Naive thymus-derived CD4-positive, alpha-beta T cell (primary cell): Measurements from ENCODE around the gene TAS2R50. TPM values are rescaled to one million over a fixed set of nuclear protein-coding genes. Genes with fewer than 3 reads are reported as not detected.
A peak's percentile ranks its signal among the peaks of the same experiment; 100 is the strongest.

ENCODE experiments used
- ATAC-seq: fragments of 150-1000 bp; cut with Tn5 transposase; 2 replicates; pipeline ENCODE4 v1.10.0; 2021; ENCODE audit warnings: mild to moderate bottlenecking, moderate library complexity
- CTCF ChIA-PET: fragments of 350-600 bp; sonication (Branson Sonifier 250); formaldehyde crosslinking; loops from one replicate; lab custom pipeline; 2021; ENCODE audit warnings: antibody characterized with exemption; lab: Charles Lee
- POLR2A ChIA-PET: fragments of 350-600 bp; sonication (Branson Sonifier 250); formaldehyde crosslinking; loops from one replicate; lab custom pipeline; 2021; ENCODE audit warnings: antibody characterized with exemption, inconsistent platforms; lab: Charles Lee
- DNase-seq, 9 donors: peaks; one replicate each; pipeline versions ENCODE4 v3.0.0 to v3.0.0-alpha.2; 2020 to 2022; ENCODE audit warnings: mixed read lengths in 1 of 9
- H3K27ac ChIP-seq: one replicate; pipeline ENCODE4 v1.7.0; 2013; ENCODE audit warnings: mild to moderate bottlenecking, low read depth, low read length, moderate library complexity
- H3K27me3 ChIP-seq, 2 donors: one replicate each; pipeline ENCODE4 v1.7.0; 2013; ENCODE audit warnings: low read length in 2 of 2, mild to moderate bottlenecking in 2 of 2, moderate library complexity in 2 of 2; ENCODE audit not compliant: control insufficient read depth in 2 of 2, insufficient read depth in 2 of 2
- H3K36me3 ChIP-seq, 3 experiments: 1 replicate in 2 of 3; 2 replicates in 1 of 3; pipeline ENCODE4 v1.7.0; 2013; ENCODE audit warnings: low read length in 3 of 3, mild to moderate bottlenecking in 3 of 3, moderate library complexity in 1 of 3; ENCODE audit not compliant: insufficient read depth in 3 of 3, control insufficient read depth in 2 of 3
- H3K4me1 ChIP-seq, 2 donors: one replicate each; pipeline ENCODE4 v1.7.0; 2013; ENCODE audit warnings: low read length in 2 of 2, mild to moderate bottlenecking in 2 of 2, moderate library complexity in 1 of 2; ENCODE audit not compliant: control insufficient read depth in 2 of 2, insufficient read depth in 2 of 2
- H3K4me3 ChIP-seq: 2 replicates; pipeline ENCODE4 v1.7.0; 2013; ENCODE audit warnings: mild to moderate bottlenecking, low read length
- H3K9me3 ChIP-seq, 3 experiments: 1 replicate in 2 of 3; 2 replicates in 1 of 3; pipeline ENCODE4 v1.7.0; 2013; ENCODE audit warnings: low read length in 3 of 3; ENCODE audit not compliant: control insufficient read depth in 2 of 3
- H3K27ac Mint-ChIP-seq, 9 donors: one replicate each; pipeline ENCODE4 v1.8.0; 2020 to 2022; ENCODE audit warnings: mixed read lengths in 9 of 9, mild to moderate bottlenecking in 8 of 9, moderate library complexity in 5 of 9, inconsistent platforms in 2 of 9
- H3K27me3 Mint-ChIP-seq, 5 donors: one replicate each; pipeline ENCODE4 v1.8.0; 2021 to 2022; ENCODE audit warnings: mixed read lengths in 5 of 5, mild to moderate bottlenecking in 1 of 5
- H3K36me3 Mint-ChIP-seq, 5 donors: one replicate each; pipeline ENCODE4 v1.8.0; 2020 to 2022; ENCODE audit warnings: mixed read lengths in 5 of 5, mild to moderate bottlenecking in 3 of 5, inconsistent platforms in 1 of 5
- H3K4me1 Mint-ChIP-seq, 7 donors: one replicate each; pipeline ENCODE4 v1.8.0; 2020 to 2022; ENCODE audit warnings: mixed read lengths in 7 of 7, mild to moderate bottlenecking in 3 of 7, inconsistent platforms in 1 of 7
- H3K4me3 Mint-ChIP-seq, 10 donors: one replicate each; pipeline ENCODE4 v1.8.0; 2020 to 2022; ENCODE audit warnings: mild to moderate bottlenecking in 10 of 10, mixed read lengths in 10 of 10, moderate library complexity in 6 of 10, inconsistent platforms in 2 of 10
- H3K9me3 Mint-ChIP-seq, 11 donors: one replicate each; pipeline ENCODE4 v1.8.0; 2020 to 2022; ENCODE audit warnings: mixed read lengths in 11 of 11, mild to moderate bottlenecking in 4 of 11, inconsistent platforms in 1 of 11, moderate library complexity in 1 of 11
- intact Hi-C, 2 donors: fragments of 100-400 bp; cut with micrococcal nuclease; formaldehyde crosslinking; loops; one replicate each; pipeline ENCODE4 v1.15.1; 2023
- polyA plus RNA-seq, 2 donors: library from polyadenylated mRNA; unstranded; fragments of 300-500 nt; fragmentation: Illumina TruSeq; gene quantifications; one replicate each; pipeline ENCODE4 v1.2.3, GENCODE V29; 2021
- total RNA-seq, 6 experiments: library from RNA in 5 of 6; stranded (reverse) in 5 of 6; gene quantifications; 1 replicate in 5 of 6; 2 replicates in 1 of 6; pipeline ENCODE4 v1.2.3 and lab custom pipeline; 2021 to 2026

Gene TAS2R50
- total and polyA plus RNA-seq, 7 experiments from 2014 or later = 0.72 to 1.9 (median 1.5) TPM; not detected in 2

DNA sequence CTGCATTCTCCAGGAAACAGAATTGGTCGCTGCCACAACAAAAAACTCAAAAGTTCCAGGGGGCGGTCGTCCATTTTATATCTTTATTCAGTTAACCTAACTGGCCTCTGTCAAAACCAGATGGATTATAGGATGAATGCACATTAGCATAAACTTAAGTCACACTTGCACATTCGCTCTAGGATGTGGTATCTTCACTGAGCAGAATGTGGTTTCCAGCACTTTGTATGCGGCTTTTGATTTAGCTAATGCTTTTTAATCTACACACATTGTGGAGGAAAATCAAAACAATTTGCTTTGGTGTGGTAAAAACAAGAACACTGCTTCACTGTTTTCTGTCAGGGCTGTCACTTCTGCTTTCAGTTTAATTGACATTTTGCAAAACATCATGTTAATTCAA lies 4.5 kb downstream of the TAS2R50 start:
- no peak overlapping the region for H3K27ac ChIP-seq
- peak in 8 of 9 donors; percentile 28 to 91 (median 83) for DNase-seq
- no peaks in the 10 kb centered on the region for H3K27me3 ChIP-seq
- H3K9me3 ChIP-seq = no peaks in the 10 kb centered on the region
- intact Hi-C loops = loop anchor here (1.0 kb wide), 1 partner anchor 189 kb away; the partner anchor contains the start of gene SMIM10L1 (in 2 of the 2)
- H3K27ac Mint-ChIP-seq = peak overlapping the region in 3 of 9 donors; percentile 30 to 40 (median 34)
- no peak overlapping the region for H3K4me3 ChIP-seq
- peaks cover 16 to 22% of the 10 kb centered on the region in 2 donors for H3K4me1 ChIP-seq
- no peaks in the 10 kb centered on the region for H3K9me3 Mint-ChIP-seq
- CTCF ChIA-PET = no interaction called here
- peaks cover 0 to 71% (median 6%) of the 10 kb centered on the region in 5 donors for H3K27me3 Mint-ChIP-seq
- H3K36me3 ChIP-seq = no peaks in the 10 kb centered on the region
- H3K4me1 Mint-ChIP-seq = peaks cover 12 to 61% (median 55%) of the 10 kb centered on the region in 7 donors
- peak; percentile 97 for ATAC-seq
- POLR2A ChIA-PET = interaction anchor here (1.0 kb wide), 1 partner anchor 189 kb away, joined by 3 read pairs; the partner anchor contains the start of gene SMIM10L1
- peaks cover 0 to 16% (median 16%) of the 10 kb centered on the region in 5 donors for H3K36me3 Mint-ChIP-seq
- H3K4me3 Mint-ChIP-seq = peak overlapping the region in 7 of 10 donors; percentile 6 to 61 (median 40)

- H3K4me1 Mint-ChIP-seq = peaks cover 0 to 32% (median 21%) of the 10 kb centered on the region in 7 donors
- H3K4me1 ChIP-seq = no peaks in the 10 kb centered on the region
- no peak for DNase-seq
- H3K36me3 ChIP-seq = no peaks in the 10 kb centered on the region
- ATAC-seq = no peak
- no peak overlapping the region for H3K4me3 ChIP-seq
- H3K36me3 Mint-ChIP-seq = peaks cover 0 to 27% (median 5%) of the 10 kb centered on the region in 5 donors
- no peaks in the 10 kb centered on the region for H3K9me3 ChIP-seq
- H3K27ac ChIP-seq = no peak overlapping the region
- H3K9me3 Mint-ChIP-seq = no peaks in the 10 kb centered on the region
- CTCF ChIA-PET = no interaction called here
- intact Hi-C loops = no loop called here
- no peak overlapping the region for H3K4me3 Mint-ChIP-seq
- no peak overlapping the region for H3K27ac Mint-ChIP-seq
- peaks cover 0 to 53% (median 6%) of the 10 kb centered on the region in 5 donors for H3K27me3 Mint-ChIP-seq
- no peaks in the 10 kb centered on the region for H3K27me3 ChIP-seq
- POLR2A ChIA-PET = no interaction called here
These were observed 11.7 kb downstream of the TAS2R50 start for GRCh38 chr12:10974965-10975364.

- H3K36me3 Mint-ChIP-seq = peaks cover 0 to 42% (median 21%) of the 10 kb centered on the region in 5 donors
- H3K4me3 Mint-ChIP-seq = no peak overlapping the region
- no peak for ATAC-seq
- intact Hi-C loops = no loop called here
- ChIA-PET CTCF (interaction anchor here (0.7 kb wide), 1 partner anchor 414 kb away, joined by 3 read pairs; no protein-coding TSS in a partner anchor), POLR2A (no interaction called here)
- Histone ChIP-seq H3K9me3 (no peaks in the 10 kb centered on the region), H3K27me3 (no peaks in the 10 kb centered on the region), H3K27ac (no peak overlapping the region), H3K4me3 (no peak overlapping the region), H3K36me3 (no peaks in the 10 kb centered on the region), H3K4me1 (no peaks in the 10 kb centered on the region)
- H3K9me3 Mint-ChIP-seq = no peaks in the 10 kb centered on the region
- peaks cover 0 to 10% (median 1%) of the 10 kb centered on the region in 7 donors for H3K4me1 Mint-ChIP-seq
- DNase-seq = no peak
- H3K27me3 Mint-ChIP-seq = no peaks in the 10 kb centered on the region
- no peak overlapping the region for H3K27ac Mint-ChIP-seq
These were observed 17.8 kb downstream of the TAS2R50 start for GRCh38 chr12:10968765-10969456.

GRCh38 chr12:10967409-10967808 lies 19.3 kb downstream of the TAS2R50 start:
- ATAC-seq = no peak
- H3K9me3 Mint-ChIP-seq = no peaks in the 10 kb centered on the region
- POLR2A ChIA-PET = no interaction called here

DNA sequence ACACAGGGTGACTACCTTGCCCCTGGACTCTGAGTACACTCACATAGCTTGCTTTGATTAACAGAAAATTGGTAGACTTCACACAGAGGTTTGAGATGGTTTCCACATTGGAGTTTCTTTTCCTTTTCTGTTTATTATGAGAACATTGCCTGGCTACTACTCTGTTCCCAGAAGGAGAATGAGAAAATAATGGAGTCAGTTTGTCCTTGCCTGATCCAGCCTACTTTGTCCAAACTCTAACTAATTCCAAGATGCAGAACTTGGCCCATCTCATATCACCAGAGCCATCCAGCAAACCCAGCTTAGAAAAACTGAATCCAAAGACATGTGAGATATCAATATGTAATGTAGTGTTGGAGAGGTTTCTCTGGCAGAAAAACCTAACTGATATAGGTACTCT lies 20.4 kb downstream of the TAS2R50 start:
- Mint-ChIP-seq H3K27ac (no peak overlapping the region), H3K4me1 (peaks cover 5 to 22% (median 11%) of the 10 kb centered on the region in 7 donors)
- POLR2A ChIA-PET = interaction anchor here (0.7 kb wide), 1 partner anchor 754 kb away, joined by 3 read pairs; the partner anchor contains the start of gene GABARAPL1

More at GRCh38 chr12:10967409-10967808, 19.3 kb downstream of the TAS2R50 start:
- intact Hi-C loops = no loop called here
- H3K27me3 Mint-ChIP-seq = no peaks in the 10 kb centered on the region
- H3K4me3 Mint-ChIP-seq = no peak overlapping the region
- Histone ChIP-seq H3K27ac (no peak overlapping the region), H3K27me3 (no peaks in the 10 kb centered on the region), H3K36me3 (no peaks in the 10 kb centered on the region), H3K4me3 (no peak overlapping the region), H3K4me1 (no peaks in the 10 kb centered on the region), H3K9me3 (no peaks in the 10 kb centered on the region)
- H3K4me1 Mint-ChIP-seq = peaks cover 0 to 12% (median 4%) of the 10 kb centered on the region in 7 donors
- H3K27ac Mint-ChIP-seq = peak overlapping the region in 1 of 9 donors; percentile 21
- DNase-seq = no peak
- CTCF ChIA-PET = no interaction called here
- peaks cover 0 to 51% (median 21%) of the 10 kb centered on the region in 5 donors for H3K36me3 Mint-ChIP-seq

DNA sequence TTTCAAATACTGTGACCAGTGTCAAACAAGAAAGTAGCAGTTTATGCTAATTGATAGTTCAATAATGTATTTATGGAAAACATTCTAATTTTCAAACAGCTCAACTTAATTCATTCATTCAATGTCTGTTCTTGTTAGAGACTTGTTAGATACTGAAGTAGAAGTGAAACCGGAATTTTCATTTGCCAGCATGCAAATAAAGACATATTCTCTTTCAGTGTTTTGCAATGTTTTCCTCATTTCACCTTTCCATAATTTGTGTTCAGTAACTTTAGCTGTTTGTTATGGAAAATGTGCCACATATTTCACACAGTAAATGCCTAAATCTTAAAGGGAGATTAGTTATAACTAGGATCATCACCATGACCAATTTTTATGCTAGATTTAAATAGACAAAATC lies 21.2 kb downstream of the TAS2R50 start:
- H3K9me3 ChIP-seq = no peaks in the 10 kb centered on the region

More for the DNA sequence above, 20.4 kb downstream of the TAS2R50 start:
- Histone ChIP-seq H3K9me3 (no peaks in the 10 kb centered on the region), H3K27ac (no peak overlapping the region), H3K4me1 (peaks cover 0 to 1% of the 10 kb centered on the region in 2 donors), H3K4me3 (no peak overlapping the region), H3K36me3 (no peaks in the 10 kb centered on the region), H3K27me3 (no peaks in the 10 kb centered on the region)
- DNase-seq = no peak
- Mint-ChIP-seq H3K4me3 (no peak overlapping the region), H3K36me3 (peaks cover 0 to 57% (median 23%) of the 10 kb centered on the region in 5 donors), H3K9me3 (no peaks in the 10 kb centered on the region), H3K27me3 (no peaks in the 10 kb centered on the region)
- no peak for ATAC-seq
- intact Hi-C loops = no loop called here
- CTCF ChIA-PET = no interaction called here

More for the DNA sequence above, 21.2 kb downstream of the TAS2R50 start:
- peaks cover 8 to 30% (median 20%) of the 10 kb centered on the region in 7 donors for H3K4me1 Mint-ChIP-seq
- no peaks in the 10 kb centered on the region for H3K27me3 Mint-ChIP-seq
- intact Hi-C loops = no loop called here
- ATAC-seq = no peak
- Histone ChIP-seq H3K27ac (no peak overlapping the region), H3K4me1 (peaks cover 4 to 9% of the 10 kb centered on the region in 2 donors), H3K27me3 (no peaks in the 10 kb centered on the region), H3K36me3 (no peaks in the 10 kb centered on the region), H3K4me3 (no peak overlapping the region)
- no peaks in the 10 kb centered on the region for H3K9me3 Mint-ChIP-seq
- no peak overlapping the region for H3K4me3 Mint-ChIP-seq
- H3K27ac Mint-ChIP-seq = no peak overlapping the region
- POLR2A ChIA-PET = no interaction called here
- CTCF ChIA-PET = no interaction called here
- DNase-seq = no peak
- H3K36me3 Mint-ChIP-seq = peaks cover 0 to 57% (median 24%) of the 10 kb centered on the region in 5 donors
